HCT116 (cell line): Measurements from ENCODE around the gene DBP. TPM values are rescaled to one million over a fixed set of nuclear protein-coding genes. Genes with fewer than 3 reads are reported as not detected.

Source experiments
- ATAC-seq: fragments of 200-7000 bp; cut with Tn5 transposase; 2 replicates; pipeline ENCODE4 v1.9.1; 2020; ENCODE audit warnings: mild to moderate bottlenecking, moderate library complexity
- BruUV-seq: library from RNA; stranded (reverse); fragments of 400-500 nt; replicated peaks from 2 replicates; lab custom pipeline; 2021; lab: Mats Ljungman, UMichigan
- CTCF ChIA-PET: fragments of 300-600 bp; sonication (Branson Sonifier 250); formaldehyde crosslinking; loops from one replicate; lab custom pipeline; 2021; ENCODE audit warnings: antibody characterized with exemption; lab: Charles Lee
- POLR2A ChIA-PET: fragments of 300-600, 350-600 bp; sonication (Branson Sonifier 250); formaldehyde crosslinking; loops from one replicate; lab custom pipeline; 2021; ENCODE audit warnings: antibody characterized with exemption; lab: Charles Lee
- RAD21 ChIA-PET, 2 experiments: fragments of 300-600 bp; sonication (Branson Sonifier 250); formaldehyde crosslinking; loops; one replicate each; lab custom pipeline; 2023; ENCODE audit warnings: low total read pairs in 2 of 2; ENCODE audit not compliant: uncharacterized antibody in 2 of 2, unreplicated experiment in 2 of 2, low non-redundant PET in 1 of 2; lab: Charles Lee
- DNase-seq: peaks from one replicate; pipeline ENCODE4 v3.0.0-alpha.2; 2010; ENCODE audit warnings: low read depth, low spot score
- H2AFZ ChIP-seq: fragments of 200-600 bp; shearing (Covaris generic), sonication (generic); 2 replicates; pipeline ENCODE4 v1.6.1; 2017; ENCODE audit warnings: low read depth, mixed run types, mixed read lengths, antibody characterized with exemption, low read length; ENCODE audit not compliant: poor library complexity, severe bottlenecking
- H3K27ac ChIP-seq: 2 replicates; pipeline ENCODE4 v1.5.1; 2012; ENCODE audit warnings: low read depth, low read length
- H3K27me3 ChIP-seq: fragments of 200-600 bp; sonication (generic); 2 replicates; pipeline ENCODE4 v1.6.1; 2016; ENCODE audit warnings: mixed run types, low read length, mixed read lengths; ENCODE audit not compliant: insufficient read depth
- H3K36me3 ChIP-seq, 2 experiments: fragments of 200-500 bp in 1 of 2; fragments of 200-600 bp in 1 of 2; sonication (Bioruptor generic) in 1 of 2; sonication (generic) in 1 of 2; 2 replicates each; pipeline versions ENCODE4 v1.5.1 to v1.6.1; 2014 to 2016; ENCODE audit warnings: low read length in 2 of 2, inconsistent platforms in 1 of 2, mixed read lengths in 1 of 2, mixed run types in 1 of 2; ENCODE audit not compliant: insufficient read depth in 2 of 2, control insufficient read depth in 1 of 2
- H3K4me1 ChIP-seq, 2 experiments: fragments of 200-600 bp in 1 of 2; sonication (generic) in 1 of 2; 2 replicates each; pipeline versions ENCODE4 v1.5.1 to v1.6.1; 2012 to 2017; ENCODE audit warnings: low read length in 2 of 2, inconsistent platforms in 1 of 2, mild to moderate bottlenecking in 1 of 2, mixed read lengths in 1 of 2, mixed run types in 1 of 2, moderate library complexity in 1 of 2; ENCODE audit not compliant: insufficient read depth in 2 of 2, control insufficient read depth in 1 of 2
- H3K4me2 ChIP-seq: fragments of 200-600 bp; sonication (generic); 2 replicates; pipeline ENCODE4 v1.6.1; 2017; ENCODE audit warnings: mixed run types, low read length, mixed read lengths
- H3K4me3 ChIP-seq, 2 experiments: fragments of 200-600 bp in 1 of 2; sonication (generic) in 1 of 2; replicated peaks in 1 of 2; 2 replicates each; pipeline ENCODE4 v1.5.1; 2011 to 2016; ENCODE audit warnings: low read length in 2 of 2, control low read depth in 1 of 2, low read depth in 1 of 2, mild to moderate bottlenecking in 1 of 2, mixed read lengths in 1 of 2, mixed run types in 1 of 2
- H3K79me2 ChIP-seq: fragments of 200-600 bp; sonication (generic); 2 replicates; pipeline ENCODE4 v1.6.1; 2017; ENCODE audit warnings: mild to moderate bottlenecking, mixed run types, low read length, moderate library complexity, mixed read lengths; ENCODE audit not compliant: insufficient read depth
- H3K9ac ChIP-seq: fragments of 200-600 bp; sonication (generic); 2 replicates; pipeline ENCODE4 v1.6.1; 2016; ENCODE audit warnings: low read length, mixed read lengths
- H3K9me2 ChIP-seq: fragments of 200-600 bp; sonication (generic), shearing (Covaris generic); 2 replicates; pipeline ENCODE4 v1.6.1; 2017; ENCODE audit warnings: mixed run types, mild to moderate bottlenecking, moderate library complexity; ENCODE audit not compliant: insufficient read depth
- H3K9me3 ChIP-seq, 2 experiments: fragments of 200-500 bp in 1 of 2; fragments of 200-600 bp in 1 of 2; sonication (Bioruptor generic) in 1 of 2; sonication (generic) in 1 of 2; 2 replicates each; pipeline ENCODE4 v1.6.1; 2014 to 2017; ENCODE audit warnings: low read length in 2 of 2, mixed read lengths in 2 of 2, inconsistent platforms in 1 of 2, low read depth in 1 of 2, mild to moderate bottlenecking in 1 of 2, mixed run types in 1 of 2, moderate library complexity in 1 of 2; ENCODE audit not compliant: control insufficient read depth in 1 of 2, insufficient read depth in 1 of 2
- H4K20me1 ChIP-seq: fragments of 200-600 bp; sonication (generic), shearing (Covaris generic); 2 replicates; pipeline ENCODE4 v1.6.1; 2017; ENCODE audit warnings: mixed run types, mild to moderate bottlenecking, moderate library complexity; ENCODE audit not compliant: insufficient read depth
- CBX3 ChIP-seq: IDR thresholded peaks from 2 replicates; pipeline ENCODE4 v1.6.1; 2012; ENCODE audit warnings: low read depth
- CEBPB ChIP-seq: IDR thresholded peaks from 2 replicates; pipeline ENCODE4 v1.6.1; 2012; ENCODE audit warnings: low read depth
- EGR1 ChIP-seq: IDR thresholded peaks from 2 replicates; pipeline ENCODE4 v1.6.1; 2012; ENCODE audit warnings: low read depth
- EZH2 ChIP-seq: fragments of 200-600 bp; sonication (generic); IDR thresholded peaks from 2 replicates; pipeline ENCODE4 v1.6.1; 2017; ENCODE audit warnings: antibody characterized with exemption, mixed run types
- EZH2phosphoT487 ChIP-seq: fragments of 200-600 bp; IDR thresholded peaks from 2 replicates; pipeline ENCODE4 v1.6.1; 2018; ENCODE audit warnings: antibody characterized with exemption, borderline replicate concordance
- JUND ChIP-seq: IDR thresholded peaks from 2 replicates; pipeline ENCODE4 v1.6.1; 2012
- POLR2AphosphoS5 ChIP-seq: IDR thresholded peaks from 2 replicates; pipeline ENCODE4 v1.6.1; 2011; ENCODE audit warnings: mild to moderate bottlenecking, low read depth, low read length, moderate library complexity
- RAD21 ChIP-seq: IDR thresholded peaks from 2 replicates; pipeline ENCODE4 v1.6.1; 2012; ENCODE audit warnings: low read depth, mild to moderate bottlenecking
- SIN3A ChIP-seq: IDR thresholded peaks from 2 replicates; pipeline ENCODE4 v1.6.1; 2012; ENCODE audit warnings: low read depth
- SP1 ChIP-seq: IDR thresholded peaks from 2 replicates; pipeline ENCODE4 v1.6.1; 2012; ENCODE audit warnings: low read depth
- SRF ChIP-seq: IDR thresholded peaks from 2 replicates; pipeline ENCODE4 v1.6.1; 2012; ENCODE audit warnings: low read depth
- TCF7L2 ChIP-seq: IDR thresholded peaks from 2 replicates; pipeline ENCODE4 v1.7.0; 2011; ENCODE audit warnings: borderline replicate concordance, inconsistent platforms; ENCODE audit not compliant: insufficient read depth, insufficient read length; ENCODE audit errors: extremely low read depth
- ZFX ChIP-seq: fragments of 450-650 bp; IDR thresholded peaks from 2 replicates; pipeline ENCODE4 v1.6.1; 2017
- intact Hi-C: fragments of 100-400 bp; cut with micrococcal nuclease; formaldehyde crosslinking; loops from 2 replicates; pipeline ENCODE4 v1.10.0; 2022
- total RNA-seq: library from RNA; stranded (reverse); gene quantifications from one replicate; pipeline ENCODE4 v1.2.1, GENCODE V29; 2021; ENCODE audit not compliant: unreplicated experiment
- TF ChIP-seq, protein P1 (sequence below): IDR thresholded peaks from 2 replicates; pipeline ENCODE4 v1.6.1; 2012
- TF ChIP-seq, protein P2 (sequence below): IDR thresholded peaks from 2 replicates; pipeline ENCODE4 v1.6.1; 2011; ENCODE audit warnings: mild to moderate bottlenecking, low read length, moderate library complexity; ENCODE audit not compliant: insufficient replicate concordance; ENCODE audit errors: extremely low read depth
- TF ChIP-seq, protein P3 (sequence below): IDR thresholded peaks from 2 replicates; pipeline ENCODE4 v1.6.1; 2012; ENCODE audit warnings: low read depth

The DBP gene
- total RNA-seq, 1 experiment from 2014 or later: 45.9 TPM

DNA sequence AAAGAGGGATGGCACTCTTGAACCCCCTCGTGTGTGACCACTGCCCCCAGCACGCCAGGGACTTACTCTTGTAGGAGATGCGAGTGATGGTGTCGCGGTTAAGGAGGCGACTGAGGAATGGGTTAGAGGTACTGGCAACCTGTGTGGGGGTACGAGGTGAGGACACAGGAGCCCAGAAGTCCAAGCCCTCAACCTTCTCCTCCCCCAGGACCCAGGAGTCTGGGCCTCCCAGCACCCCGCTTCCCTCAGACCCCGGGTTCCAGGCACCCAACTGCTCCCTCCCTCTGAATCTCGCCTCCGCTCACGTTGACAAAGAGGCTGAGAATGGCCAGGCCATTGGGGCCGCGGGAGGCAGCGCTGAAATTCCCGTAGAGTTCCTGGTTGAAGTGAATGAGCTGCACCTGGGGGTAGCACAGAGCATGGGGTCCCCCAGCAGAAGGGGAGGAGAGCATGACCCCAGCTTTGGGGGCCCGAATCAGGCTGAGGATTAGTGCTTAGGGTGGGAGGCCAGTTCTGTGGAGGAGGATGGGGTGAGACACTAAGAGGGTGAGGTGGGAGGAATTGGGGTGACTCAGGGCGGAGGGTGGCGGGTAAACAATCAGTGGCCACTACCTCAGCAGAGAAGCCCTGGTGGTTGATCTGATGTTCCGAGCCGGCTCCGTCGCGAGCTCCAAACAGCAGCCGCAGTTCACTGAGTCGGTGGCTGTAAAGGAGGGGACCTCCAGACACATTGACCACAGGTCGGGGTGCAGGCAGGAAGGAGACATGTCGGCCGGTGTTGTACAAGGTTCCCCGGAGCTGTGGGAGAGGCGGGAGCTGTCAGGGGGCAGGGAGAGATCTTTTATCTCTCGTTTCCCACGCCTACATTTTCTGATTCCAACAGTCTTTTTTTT is 2.5 kb upstream of the DBP start:
- no peaks in the 10 kb centered on the region for H3K9me3 ChIP-seq
- no peaks in the 10 kb centered on the region for H3K36me3 ChIP-seq
- no TSS peak for BruUV-seq
- RAD21 ChIA-PET: no interaction called here
- intact Hi-C loops: no loop called here
- ATAC-seq (no peak), DNase-seq (no peak)
- POLR2A ChIA-PET: interaction anchor here (0.6 to 1.2 kb wide), 2 partner anchors 13 to 57 kb away, joined by 3 to 7 read pairs; no protein-coding TSS in a partner anchor
- no peaks in the 10 kb centered on the region for H3K27me3 ChIP-seq
- H2AFZ ChIP-seq: no peak overlapping the region
- H3K4me1 ChIP-seq: peaks cover 16 to 52% of the 10 kb centered on the region in 2 experiments
- H3K4me3 ChIP-seq: no peak overlapping the region
- no peaks in the 10 kb centered on the region for H3K9me2 ChIP-seq
- H3K27ac ChIP-seq: peak overlapping the region; percentile 95; the same call in 1 of the 2 replicates
- no peak for TF ChIP-seq SP1
- TF ChIP-seq CEBPB: no peak
- TF ChIP-seq EZH2: no peak
- no peak for TF ChIP-seq SRF
- no peak for TF ChIP-seq TCF7L2
- no peak for TF ChIP-seq RAD21
- no peak for TF ChIP-seq CBX3
- no peak for TF ChIP-seq EZH2phosphoT487
- TF ChIP-seq, protein P1, sequence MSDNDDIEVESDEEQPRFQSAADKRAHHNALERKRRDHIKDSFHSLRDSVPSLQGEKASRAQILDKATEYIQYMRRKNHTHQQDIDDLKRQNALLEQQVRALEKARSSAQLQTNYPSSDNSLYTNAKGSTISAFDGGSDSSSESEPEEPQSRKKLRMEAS: no peak
- TF ChIP-seq EGR1: no peak
- no peak for TF ChIP-seq SIN3A
- no peak for TF ChIP-seq ZFX
- TF ChIP-seq, protein P2, sequence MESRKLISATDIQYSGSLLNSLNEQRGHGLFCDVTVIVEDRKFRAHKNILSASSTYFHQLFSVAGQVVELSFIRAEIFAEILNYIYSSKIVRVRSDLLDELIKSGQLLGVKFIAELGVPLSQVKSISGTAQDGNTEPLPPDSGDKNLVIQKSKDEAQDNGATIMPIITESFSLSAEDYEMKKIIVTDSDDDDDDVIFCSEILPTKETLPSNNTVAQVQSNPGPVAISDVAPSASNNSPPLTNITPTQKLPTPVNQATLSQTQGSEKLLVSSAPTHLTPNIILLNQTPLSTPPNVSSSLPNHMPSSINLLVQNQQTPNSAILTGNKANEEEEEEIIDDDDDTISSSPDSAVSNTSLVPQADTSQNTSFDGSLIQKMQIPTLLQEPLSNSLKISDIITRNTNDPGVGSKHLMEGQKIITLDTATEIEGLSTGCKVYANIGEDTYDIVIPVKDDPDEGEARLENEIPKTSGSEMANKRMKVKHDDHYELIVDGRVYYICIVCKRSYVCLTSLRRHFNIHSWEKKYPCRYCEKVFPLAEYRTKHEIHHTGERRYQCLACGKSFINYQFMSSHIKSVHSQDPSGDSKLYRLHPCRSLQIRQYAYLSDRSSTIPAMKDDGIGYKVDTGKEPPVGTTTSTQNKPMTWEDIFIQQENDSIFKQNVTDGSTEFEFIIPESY: no peak
- TF ChIP-seq, protein P3, sequence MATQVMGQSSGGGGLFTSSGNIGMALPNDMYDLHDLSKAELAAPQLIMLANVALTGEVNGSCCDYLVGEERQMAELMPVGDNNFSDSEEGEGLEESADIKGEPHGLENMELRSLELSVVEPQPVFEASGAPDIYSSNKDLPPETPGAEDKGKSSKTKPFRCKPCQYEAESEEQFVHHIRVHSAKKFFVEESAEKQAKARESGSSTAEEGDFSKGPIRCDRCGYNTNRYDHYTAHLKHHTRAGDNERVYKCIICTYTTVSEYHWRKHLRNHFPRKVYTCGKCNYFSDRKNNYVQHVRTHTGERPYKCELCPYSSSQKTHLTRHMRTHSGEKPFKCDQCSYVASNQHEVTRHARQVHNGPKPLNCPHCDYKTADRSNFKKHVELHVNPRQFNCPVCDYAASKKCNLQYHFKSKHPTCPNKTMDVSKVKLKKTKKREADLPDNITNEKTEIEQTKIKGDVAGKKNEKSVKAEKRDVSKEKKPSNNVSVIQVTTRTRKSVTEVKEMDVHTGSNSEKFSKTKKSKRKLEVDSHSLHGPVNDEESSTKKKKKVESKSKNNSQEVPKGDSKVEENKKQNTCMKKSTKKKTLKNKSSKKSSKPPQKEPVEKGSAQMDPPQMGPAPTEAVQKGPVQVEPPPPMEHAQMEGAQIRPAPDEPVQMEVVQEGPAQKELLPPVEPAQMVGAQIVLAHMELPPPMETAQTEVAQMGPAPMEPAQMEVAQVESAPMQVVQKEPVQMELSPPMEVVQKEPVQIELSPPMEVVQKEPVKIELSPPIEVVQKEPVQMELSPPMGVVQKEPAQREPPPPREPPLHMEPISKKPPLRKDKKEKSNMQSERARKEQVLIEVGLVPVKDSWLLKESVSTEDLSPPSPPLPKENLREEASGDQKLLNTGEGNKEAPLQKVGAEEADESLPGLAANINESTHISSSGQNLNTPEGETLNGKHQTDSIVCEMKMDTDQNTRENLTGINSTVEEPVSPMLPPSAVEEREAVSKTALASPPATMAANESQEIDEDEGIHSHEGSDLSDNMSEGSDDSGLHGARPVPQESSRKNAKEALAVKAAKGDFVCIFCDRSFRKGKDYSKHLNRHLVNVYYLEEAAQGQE: no peak
- no peak for TF ChIP-seq JUND
- no peak for TF ChIP-seq POLR2AphosphoS5
- TF ChIP-seq, all 23 proteins: peak for 0
- Histone ChIP-seq H3K9ac (no peak overlapping the region), H3K79me2 (peaks cover 6% of the 10 kb centered on the region; the same call in 1 of the 2 replicates), H3K4me2 (no peak overlapping the region; the same call in 1 of the 2 replicates), H4K20me1 (no peaks in the 10 kb centered on the region)
- CTCF ChIA-PET: no interaction called here
